Coronary artery (tissue), 2 donors: ENCODE measurements around the gene GFI1B.

Experiments
- DNase-seq: peaks from one replicate; pipeline ENCODE4 v3.0.0-alpha.2; 2017; ENCODE audit warnings: low spot score
- H3K27ac ChIP-seq, 2 donors: fragments of 200-600 bp; sonication (generic); one replicate each; pipeline ENCODE4 v1.5.1; 2016 to 2019
- H3K4me3 ChIP-seq: fragments of 200-600 bp; sonication (generic); 2 replicates; pipeline ENCODE4 v1.5.1; 2016; ENCODE audit warnings: mild to moderate bottlenecking, moderate library complexity
- TF ChIP-seq, protein P1 (sequence below): fragments of 200-600 bp; sonication (generic); IDR thresholded peaks from one replicate; pipeline ENCODE4 v1.5.1; 2019; ENCODE audit warnings: antibody characterized with exemption

GFI1B gene

GRCh38 chr9:132969783-132970182 lies 8.7 kb upstream of the GFI1B start:
- TF ChIP-seq, protein P1, sequence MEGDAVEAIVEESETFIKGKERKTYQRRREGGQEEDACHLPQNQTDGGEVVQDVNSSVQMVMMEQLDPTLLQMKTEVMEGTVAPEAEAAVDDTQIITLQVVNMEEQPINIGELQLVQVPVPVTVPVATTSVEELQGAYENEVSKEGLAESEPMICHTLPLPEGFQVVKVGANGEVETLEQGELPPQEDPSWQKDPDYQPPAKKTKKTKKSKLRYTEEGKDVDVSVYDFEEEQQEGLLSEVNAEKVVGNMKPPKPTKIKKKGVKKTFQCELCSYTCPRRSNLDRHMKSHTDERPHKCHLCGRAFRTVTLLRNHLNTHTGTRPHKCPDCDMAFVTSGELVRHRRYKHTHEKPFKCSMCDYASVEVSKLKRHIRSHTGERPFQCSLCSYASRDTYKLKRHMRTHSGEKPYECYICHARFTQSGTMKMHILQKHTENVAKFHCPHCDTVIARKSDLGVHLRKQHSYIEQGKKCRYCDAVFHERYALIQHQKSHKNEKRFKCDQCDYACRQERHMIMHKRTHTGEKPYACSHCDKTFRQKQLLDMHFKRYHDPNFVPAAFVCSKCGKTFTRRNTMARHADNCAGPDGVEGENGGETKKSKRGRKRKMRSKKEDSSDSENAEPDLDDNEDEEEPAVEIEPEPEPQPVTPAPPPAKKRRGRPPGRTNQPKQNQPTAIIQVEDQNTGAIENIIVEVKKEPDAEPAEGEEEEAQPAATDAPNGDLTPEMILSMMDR: no peak
- DNase-seq: no peak

GRCh38 chr9:132970324-132971062 lies 8.0 kb upstream of the GFI1B start:
- Histone ChIP-seq H3K4me3 (no peak overlapping the region), H3K27ac (no peak overlapping the region)
- DNase-seq: no peak
- TF ChIP-seq, protein P1: no peak

More at GRCh38 chr9:132969783-132970182, 8.7 kb upstream of the GFI1B start:
- Histone ChIP-seq H3K4me3 (no peak overlapping the region), H3K27ac (no peak overlapping the region)

DNA sequence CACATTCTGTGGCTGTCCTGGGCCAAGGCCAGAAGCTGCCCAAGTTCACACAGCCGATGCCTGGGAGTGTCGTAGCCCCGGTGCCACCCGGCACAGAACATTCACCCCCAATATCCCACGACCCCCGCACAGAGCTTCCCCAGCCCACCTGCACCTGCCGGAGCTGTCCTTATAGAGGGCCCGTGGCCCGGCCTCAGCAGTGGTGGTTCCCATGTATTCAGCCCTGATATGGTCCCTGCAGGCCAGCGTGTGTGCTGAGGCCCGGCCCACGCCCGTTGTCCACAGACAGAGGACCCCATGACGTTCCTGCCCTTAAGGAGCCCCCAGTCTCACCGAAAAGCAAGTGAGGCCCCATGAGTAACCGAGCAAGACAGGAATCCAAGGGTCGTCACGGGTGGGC lies 5.3 kb upstream of the GFI1B start:
- TF ChIP-seq, protein P1: no peak
- Histone ChIP-seq H3K4me3 (no peak overlapping the region), H3K27ac (no peak overlapping the region)
- no peak for DNase-seq

DNA sequence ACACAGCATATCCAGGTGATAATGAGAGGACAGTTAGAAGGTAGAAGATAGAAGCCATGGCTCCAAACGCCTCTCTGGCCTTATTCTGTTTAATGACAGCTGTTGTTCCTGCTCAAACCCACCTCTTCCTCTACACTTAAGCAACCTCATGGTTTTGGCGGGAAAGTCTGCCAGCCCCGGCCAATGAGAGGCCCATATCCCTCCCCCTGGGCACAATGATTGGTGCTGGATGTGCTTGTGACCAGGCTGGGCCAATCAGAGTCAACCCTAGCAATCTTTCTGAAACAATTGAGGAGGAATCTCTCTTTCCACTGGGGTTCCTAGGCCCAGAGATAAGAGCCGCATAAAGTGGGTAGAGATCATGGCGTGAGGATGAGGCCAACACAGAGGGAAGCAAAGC lies 4.8 kb upstream of the GFI1B start:
- DNase-seq: no peak
- no peak overlapping the region for H3K27ac ChIP-seq
- TF ChIP-seq, protein P1: no peak
- H3K4me3 ChIP-seq: no peak overlapping the region

DNA sequence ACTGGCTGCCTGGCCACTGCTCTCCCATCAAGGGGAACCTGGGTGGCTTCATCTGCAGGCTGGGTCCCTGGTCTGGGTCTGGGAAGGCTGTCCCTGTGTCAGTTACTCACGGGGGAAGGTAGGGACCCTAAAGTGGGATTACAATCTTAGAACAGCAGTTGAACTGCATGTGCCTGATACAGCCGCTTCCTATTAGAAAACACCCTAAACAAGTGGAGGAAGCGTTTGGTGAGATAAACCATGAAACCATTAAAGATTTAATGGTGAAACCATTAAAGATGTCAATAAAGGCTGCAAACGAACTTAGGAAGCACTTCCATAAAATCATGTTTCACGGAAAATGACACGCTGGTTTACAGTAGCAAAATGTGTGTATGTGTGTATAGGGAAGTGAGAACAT lies 2.5 kb upstream of the GFI1B start:
- TF ChIP-seq, protein P1: no peak
- H3K4me3 ChIP-seq: no peak overlapping the region
- H3K27ac ChIP-seq: no peak overlapping the region
- no peak for DNase-seq

GRCh38 chr9:132976571-132976970 lies 1.9 kb upstream of the GFI1B start:
- Histone ChIP-seq H3K4me3 (no peak overlapping the region), H3K27ac (no peak overlapping the region)
- TF ChIP-seq, protein P1: no peak
- no peak for DNase-seq

DNA sequence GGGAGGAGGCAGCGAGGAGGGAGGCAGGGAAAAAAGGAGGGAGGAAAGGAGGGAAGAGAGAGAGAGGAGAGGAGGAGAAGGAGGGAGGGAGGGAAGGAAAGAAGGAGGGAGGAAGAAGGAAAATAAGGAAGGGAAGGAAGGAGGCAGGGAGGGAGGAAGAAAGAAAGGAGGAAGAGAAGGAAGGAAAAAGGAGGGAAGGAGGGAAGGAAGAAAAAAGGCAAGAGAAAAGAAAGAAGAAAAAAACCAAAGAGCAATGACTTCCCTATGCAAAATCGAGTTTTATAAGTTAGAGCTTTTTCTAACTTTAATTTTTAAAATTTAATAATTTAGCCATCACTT lies 413 bp upstream of the GFI1B start:
- DNase-seq: no peak
- no peak overlapping the region for H3K27ac ChIP-seq
- H3K4me3 ChIP-seq: no peak overlapping the region
- TF ChIP-seq, protein P1: no peak
